PC-3 (cell line): Measurements from ENCODE around the gene RNASET2.

ENCODE experiments used
- CTCF ChIP-seq: fragments of 300-600 bp; sonication (generic); conservative IDR thresholded peaks from 2 replicates; pipeline ENCODE4 v1.5.1; 2017; ENCODE audit warnings: antibody characterized with exemption, low read depth, mild to moderate bottlenecking, low read length
- EZH2 ChIP-seq: fragments of 300-600 bp; sonication (generic); IDR thresholded peaks from one replicate; pipeline ENCODE4 v1.6.1; 2017; ENCODE audit warnings: antibody characterized with exemption, mild to moderate bottlenecking, low read length; ENCODE audit not compliant: unreplicated experiment

- TF ChIP-seq CTCF, result no peak
- TF ChIP-seq EZH2, result no peak
These were observed 21.5 kb upstream of the RNASET2 start for GRCh38 chr6:166977621-166978525.
